Measurements from ENCODE around the gene MAPK8IP2. TPM values are rescaled to one million over a fixed set of nuclear protein-coding genes. Genes with fewer than 3 reads are reported as not detected.

Gene MAPK8IP2
- total and polyA plus RNA-seq, 2 of the 13 experiments (the other 11 are each of a cell fraction or from before 2014, with no cell fraction given), result 1.3 to 2.6 TPM

DNA sequence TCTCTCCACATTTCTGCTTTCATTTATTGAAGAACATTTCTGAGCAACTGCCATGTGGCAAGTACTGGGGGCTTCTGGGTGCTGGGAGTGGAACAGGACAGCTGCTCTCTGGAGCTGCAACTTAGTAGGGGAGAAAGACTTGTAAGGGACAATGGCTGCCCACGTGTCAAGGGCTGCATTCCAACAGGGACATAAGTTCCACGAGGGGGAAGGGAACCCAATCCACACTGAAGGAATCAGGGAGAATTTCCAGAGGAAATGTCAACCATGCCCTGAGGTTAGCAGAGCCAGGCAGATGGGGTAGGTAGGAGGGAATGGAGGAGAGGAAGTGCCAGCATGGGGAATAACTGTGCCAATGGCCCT lies 1.7 kb downstream of the MAPK8IP2 start (continued):
- TF ChIP-seq, protein P1, sequence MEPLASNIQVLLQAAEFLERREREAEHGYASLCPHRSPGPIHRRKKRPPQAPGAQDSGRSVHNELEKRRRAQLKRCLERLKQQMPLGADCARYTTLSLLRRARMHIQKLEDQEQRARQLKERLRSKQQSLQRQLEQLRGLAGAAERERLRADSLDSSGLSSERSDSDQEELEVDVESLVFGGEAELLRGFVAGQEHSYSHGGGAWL (CRISPR knock-in tag; IDR thresholded peaks at IDR 0.05), result no peak
- TF ChIP-seq, protein P2, sequence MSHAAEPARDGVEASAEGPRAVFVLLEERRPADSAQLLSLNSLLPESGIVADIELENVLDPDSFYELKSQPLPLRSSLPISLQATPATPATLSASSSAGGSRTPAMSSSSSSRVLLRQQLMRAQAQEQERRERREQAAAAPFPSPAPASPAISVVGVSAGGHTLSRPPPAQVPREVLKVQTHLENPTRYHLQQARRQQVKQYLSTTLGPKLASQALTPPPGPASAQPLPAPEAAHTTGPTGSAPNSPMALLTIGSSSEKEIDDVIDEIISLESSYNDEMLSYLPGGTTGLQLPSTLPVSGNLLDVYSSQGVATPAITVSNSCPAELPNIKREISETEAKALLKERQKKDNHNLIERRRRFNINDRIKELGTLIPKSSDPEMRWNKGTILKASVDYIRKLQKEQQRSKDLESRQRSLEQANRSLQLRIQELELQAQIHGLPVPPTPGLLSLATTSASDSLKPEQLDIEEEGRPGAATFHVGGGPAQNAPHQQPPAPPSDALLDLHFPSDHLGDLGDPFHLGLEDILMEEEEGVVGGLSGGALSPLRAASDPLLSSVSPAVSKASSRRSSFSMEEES (CRISPR knock-in tag; IDR thresholded peaks at IDR 0.05), result no peak
- TF ChIP-seq AHR (CRISPR knock-in tag; IDR thresholded peaks at IDR 0.05) (no peak), ZNF841 (CRISPR knock-in tag; IDR thresholded peaks at IDR 0.05; ENCODE audit: borderline replicate concordance) (no peak)
- TF ChIP-seq, protein P3, sequence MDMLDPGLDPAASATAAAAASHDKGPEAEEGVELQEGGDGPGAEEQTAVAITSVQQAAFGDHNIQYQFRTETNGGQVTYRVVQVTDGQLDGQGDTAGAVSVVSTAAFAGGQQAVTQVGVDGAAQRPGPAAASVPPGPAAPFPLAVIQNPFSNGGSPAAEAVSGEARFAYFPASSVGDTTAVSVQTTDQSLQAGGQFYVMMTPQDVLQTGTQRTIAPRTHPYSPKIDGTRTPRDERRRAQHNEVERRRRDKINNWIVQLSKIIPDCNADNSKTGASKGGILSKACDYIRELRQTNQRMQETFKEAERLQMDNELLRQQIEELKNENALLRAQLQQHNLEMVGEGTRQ (IDR thresholded peaks at IDR 0.05; ENCODE audit: low read depth, low read length), result no peak
- TF ChIP-seq, protein P3 (CRISPR knock-in tag; IDR thresholded peaks at IDR 0.05; ENCODE audit: borderline replicate concordance), result no peak

DNA sequence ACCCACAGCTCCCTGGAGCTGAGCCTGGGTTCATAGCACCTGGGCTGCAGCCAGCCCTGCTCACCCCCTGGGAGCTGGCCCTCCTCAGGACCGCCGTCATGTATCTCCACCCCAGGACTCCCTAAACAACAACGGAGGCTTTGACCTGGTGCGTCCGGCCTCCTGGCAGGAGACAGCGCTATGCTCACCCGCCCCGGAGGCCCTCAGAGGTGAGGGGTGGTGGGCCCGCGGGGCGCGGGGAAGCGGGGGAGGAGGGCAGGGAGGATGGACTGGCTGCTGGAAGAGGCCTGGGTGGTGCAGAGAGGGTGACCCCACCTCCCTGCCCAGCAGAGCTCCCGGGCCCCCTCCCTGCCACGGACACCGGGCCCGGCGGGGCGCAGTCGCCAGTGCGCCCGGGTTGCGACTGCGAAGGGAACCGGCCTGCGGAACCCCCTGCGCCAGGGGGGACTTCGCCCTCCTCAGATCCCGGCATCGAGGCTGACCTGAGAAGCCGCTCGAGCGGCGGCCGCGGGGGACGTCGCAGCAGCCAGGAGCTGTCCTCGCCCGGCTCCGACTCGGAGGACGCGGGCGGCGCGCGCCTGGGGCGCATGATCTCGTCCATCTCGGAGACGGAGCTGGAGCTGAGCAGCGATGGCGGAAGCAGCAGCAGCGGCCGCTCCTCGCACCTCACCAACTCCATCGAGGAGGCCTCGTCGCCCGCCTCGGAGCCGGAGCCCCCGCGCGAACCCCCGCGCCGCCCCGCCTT lies 3.1 kb downstream of the MAPK8IP2 start:
- H3K4me2 ChIP-seq (ENCODE audit: low read depth, low read length), result no peak overlapping the region
- in situ Hi-C loops (cut with HindIII; ENCODE audit: extremely low pct_ligation_motif_present, low pct_unique_long_range_greater_than_20kb), result no loop called here
- intact Hi-C loops (cut with micrococcal nuclease; ENCODE audit: unreplicated experiment), result no loop called here
- no peak overlapping the region for H3K27ac ChIP-seq (ENCODE audit: extremely low read length, insufficient read depth, low read length)
- H3K4me3 ChIP-seq (replicated peaks in 1 of 3; ENCODE audit: insufficient read depth in 1 of 3, low read depth in 2 of 3, low read length in 3 of 3), result no peak overlapping the region
- ChIA-PET CTCF (ENCODE audit: low intra/inter-chr PET ratio, low total read pairs) (no interaction called here), POLR2A (no interaction called here)
- FAIRE-seq, result no peak
- H3K4me1 ChIP-seq (ENCODE audit: insufficient read depth, low read length), result peaks cover 15% of the 10 kb centered on the region
- H3K9ac ChIP-seq (ENCODE audit: insufficient read depth, low read depth, low read length), result no peak overlapping the region
- TF ChIP-seq JARID2 (CRISPR knock-in tag; IDR thresholded peaks at IDR 0.05; ENCODE audit: insufficient replicate concordance) (no peak), EED (CRISPR knock-in tag; IDR thresholded peaks at IDR 0.05) (no peak)
- H3K36me3 ChIP-seq (replicated peaks in 1 of 2; ENCODE audit: control insufficient read depth in 1 of 2, insufficient read depth in 2 of 2, low read length in 2 of 2), result no peaks in the 10 kb centered on the region
- no peaks in the 10 kb centered on the region for H3K9me3 ChIP-seq (ENCODE audit: low read length)
- H3K79me2 ChIP-seq (ENCODE audit: insufficient read depth, low read length), result no peaks in the 10 kb centered on the region
- H3K27me3 ChIP-seq (ENCODE audit: control insufficient read depth in 1 of 2, insufficient read depth in 2 of 2, low read length in 2 of 2), result peaks cover 0 to 2% of the 10 kb centered on the region in 2 experiments; a peak in 2 of 5 replicates
- ATAC-seq, result no peak
- no peak overlapping the region for H2AFZ ChIP-seq (ENCODE audit: low read length)
- no peak for DNase-seq (ENCODE audit: low spot score)
- no TSS peak for BruUV-seq (replicated peaks)
- 96% methylated on average over 41 of the region's 70 CpGs for WGBS (ENCODE audit: low lambda C conversion rate)
- no peaks in the 10 kb centered on the region; the same call in 1 of the 2 replicates for H4K20me1 ChIP-seq (ENCODE audit: insufficient read depth, low read length)
